PC-9 (cell line): Measurements from ENCODE around the gene DELE1. TPM values are rescaled to one million over a fixed set of nuclear protein-coding genes. Genes with fewer than 3 reads are reported as not detected.

Experiments
- BruUV-seq: library from RNA; stranded (reverse); fragments of 400-500 nt; replicated peaks from 2 replicates; lab custom pipeline; 2021; lab: Mats Ljungman, UMichigan
- CTCF ChIA-PET: fragments of 300-600 bp; sonication (Branson Sonifier 250); formaldehyde crosslinking; loops from one replicate; lab custom pipeline; 2022; ENCODE audit warnings: antibody characterized with exemption; lab: Charles Lee
- POLR2A ChIA-PET: fragments of 300-600 bp; sonication (Branson Sonifier 250); formaldehyde crosslinking; loops from one replicate; lab custom pipeline; 2022; ENCODE audit warnings: antibody characterized with exemption; ENCODE audit not compliant: unreplicated experiment; lab: Charles Lee
- DNase-seq, 2 experiments: peaks; one replicate each; pipeline versions ENCODE4 v3.0.0 to v3.0.0-alpha.2; 2015 to 2022; ENCODE audit warnings: mixed read lengths in 1 of 2
- H2AFZ ChIP-seq: fragments of 200-600 bp; sonication (generic); 2 replicates; pipeline ENCODE4 v1.8.1; 2017; ENCODE audit warnings: antibody characterized with exemption
- H3F3A ChIP-seq: fragments of 200-600 bp; sonication (generic); 2 replicates; pipeline ENCODE4 v1.8.1; 2017; ENCODE audit warnings: antibody characterized with exemption, mild to moderate bottlenecking, low read depth; ENCODE audit not compliant: insufficient read depth
- H3K27ac ChIP-seq: fragments of 200-600 bp; sonication (generic); 2 replicates; pipeline ENCODE4 v1.6.1; 2016; ENCODE audit warnings: mixed run types
- H3K27me3 ChIP-seq: fragments of 200-600 bp; sonication (generic); 2 replicates; pipeline ENCODE4 v1.6.1; 2016; ENCODE audit warnings: low read depth, mixed run types; ENCODE audit not compliant: insufficient read depth
- H3K36me3 ChIP-seq: fragments of 200-600 bp; sonication (generic); 2 replicates; pipeline ENCODE4 v1.6.1; 2016; ENCODE audit warnings: low read depth, mixed run types
- H3K4me1 ChIP-seq: fragments of 200-600 bp; sonication (generic); replicated peaks from 2 replicates; pipeline ENCODE4 v1.6.1; 2016; ENCODE audit warnings: mixed run types; ENCODE audit not compliant: insufficient read depth
- H3K4me2 ChIP-seq: fragments of 200-600 bp; sonication (generic); 2 replicates; pipeline ENCODE4 v1.6.1; 2017; ENCODE audit warnings: mixed run types
- H3K4me3 ChIP-seq: fragments of 200-600 bp; sonication (generic); 2 replicates; pipeline ENCODE4 v1.6.1; 2016; ENCODE audit warnings: mixed run types
- H3K79me2 ChIP-seq: fragments of 200-600 bp; sonication (generic); 2 replicates; pipeline ENCODE4 v1.6.1; 2017; ENCODE audit warnings: low read depth, mixed run types
- H3K9me2 ChIP-seq: fragments of 200-600 bp; sonication (generic); 2 replicates; pipeline ENCODE4 v1.8.1; 2017; ENCODE audit warnings: mild to moderate bottlenecking; ENCODE audit not compliant: insufficient read depth
- H3K9me3 ChIP-seq: fragments of 200-600 bp; sonication (generic); 2 replicates; pipeline ENCODE4 v1.8.1; 2016; ENCODE audit warnings: low read depth; ENCODE audit not compliant: insufficient read depth
- H4K20me1 ChIP-seq: fragments of 200-600 bp; sonication (generic); 2 replicates; pipeline ENCODE4 v1.8.1; 2017; ENCODE audit not compliant: insufficient read depth
- EZH2 ChIP-seq: fragments of 200-600 bp; sonication (generic); IDR thresholded peaks from 2 replicates; pipeline ENCODE4 v1.8.0; 2017; ENCODE audit warnings: antibody characterized with exemption, low read depth
- intact Hi-C: fragments of 100-400 bp; cut with micrococcal nuclease; formaldehyde crosslinking; loops from one replicate; pipeline ENCODE4 v1.10.0; 2022; ENCODE audit not compliant: unreplicated experiment
- total RNA-seq: library from RNA; stranded (reverse); gene quantifications from 2 replicates; pipeline ENCODE4 v1.2.3, GENCODE V29; 2021
- TF ChIP-seq, protein P1 (sequence below): fragments of 200-600 bp; sonication (generic); conservative IDR thresholded peaks from 2 replicates; pipeline ENCODE4 v1.6.1; 2017; ENCODE audit warnings: mixed run types, antibody characterized with exemption, mild to moderate bottlenecking, moderate library complexity

DELE1 gene
- total RNA-seq, 1 experiment from 2014 or later, result 80.8 TPM

DNA sequence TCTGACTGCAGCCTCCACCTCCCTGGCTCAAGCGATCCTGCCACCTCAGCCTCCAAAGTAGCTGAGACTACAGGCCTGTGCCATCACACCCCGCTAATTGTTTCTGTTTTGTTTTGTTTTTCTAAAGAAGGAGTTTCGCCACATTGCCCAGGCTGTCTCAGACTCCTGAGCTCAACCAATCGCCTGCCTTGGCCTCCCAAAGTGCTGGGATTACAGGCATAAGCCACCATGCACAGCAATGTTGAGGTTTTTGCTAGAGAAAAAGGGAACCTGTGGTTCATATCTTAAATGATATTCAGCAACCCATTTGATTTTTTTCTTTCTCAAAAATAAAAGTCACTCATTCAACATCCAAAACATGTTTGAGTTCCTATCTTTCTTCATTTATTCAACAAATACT, 20.4 kb upstream of the DELE1 start:
- intact Hi-C loops, result no loop called here
- no TSS peak for BruUV-seq
- H3K4me3 ChIP-seq, result no peak overlapping the region
- no peak overlapping the region for H3K4me2 ChIP-seq
- H3K4me1 ChIP-seq, result peaks cover 8% of the 10 kb centered on the region
- H3K9me3 ChIP-seq, result no peaks in the 10 kb centered on the region
- no peaks in the 10 kb centered on the region for H3K36me3 ChIP-seq
- H3K9me2 ChIP-seq, result no peaks in the 10 kb centered on the region
- TF ChIP-seq EZH2, result no peak
- TF ChIP-seq, protein P1, sequence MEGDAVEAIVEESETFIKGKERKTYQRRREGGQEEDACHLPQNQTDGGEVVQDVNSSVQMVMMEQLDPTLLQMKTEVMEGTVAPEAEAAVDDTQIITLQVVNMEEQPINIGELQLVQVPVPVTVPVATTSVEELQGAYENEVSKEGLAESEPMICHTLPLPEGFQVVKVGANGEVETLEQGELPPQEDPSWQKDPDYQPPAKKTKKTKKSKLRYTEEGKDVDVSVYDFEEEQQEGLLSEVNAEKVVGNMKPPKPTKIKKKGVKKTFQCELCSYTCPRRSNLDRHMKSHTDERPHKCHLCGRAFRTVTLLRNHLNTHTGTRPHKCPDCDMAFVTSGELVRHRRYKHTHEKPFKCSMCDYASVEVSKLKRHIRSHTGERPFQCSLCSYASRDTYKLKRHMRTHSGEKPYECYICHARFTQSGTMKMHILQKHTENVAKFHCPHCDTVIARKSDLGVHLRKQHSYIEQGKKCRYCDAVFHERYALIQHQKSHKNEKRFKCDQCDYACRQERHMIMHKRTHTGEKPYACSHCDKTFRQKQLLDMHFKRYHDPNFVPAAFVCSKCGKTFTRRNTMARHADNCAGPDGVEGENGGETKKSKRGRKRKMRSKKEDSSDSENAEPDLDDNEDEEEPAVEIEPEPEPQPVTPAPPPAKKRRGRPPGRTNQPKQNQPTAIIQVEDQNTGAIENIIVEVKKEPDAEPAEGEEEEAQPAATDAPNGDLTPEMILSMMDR, result no peak
- H4K20me1 ChIP-seq, result no peaks in the 10 kb centered on the region
- peaks cover 10% of the 10 kb centered on the region for H3F3A ChIP-seq
- no peak for DNase-seq
- no peaks in the 10 kb centered on the region for H3K27me3 ChIP-seq
- ChIA-PET POLR2A (no interaction called here), CTCF (no interaction called here)
- no peak overlapping the region for H3K27ac ChIP-seq
- H3K79me2 ChIP-seq, result no peaks in the 10 kb centered on the region
- no peak overlapping the region for H2AFZ ChIP-seq

DNA sequence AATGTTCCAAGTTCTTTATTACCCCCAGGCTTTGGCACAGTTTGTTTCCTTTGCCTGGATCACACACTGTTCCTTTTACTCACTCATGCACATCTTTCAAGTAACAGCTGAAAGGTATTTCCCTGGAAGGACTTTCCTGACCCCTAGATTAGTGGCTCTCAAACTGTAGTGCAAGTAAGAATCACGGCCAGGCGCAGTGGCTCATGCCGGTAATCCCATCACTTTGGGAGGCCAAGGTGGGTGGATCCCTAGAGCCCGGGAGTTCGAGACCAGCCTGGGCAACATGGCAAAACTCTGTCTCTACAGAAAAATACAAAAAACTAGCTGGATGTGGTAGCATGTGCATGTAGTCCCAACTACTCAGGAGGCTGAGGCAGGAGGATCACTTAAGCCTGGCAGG, 19.1 kb upstream of the DELE1 start:
- Histone ChIP-seq H3K9me3 (no peaks in the 10 kb centered on the region), H3K36me3 (no peaks in the 10 kb centered on the region), H3K27ac (no peak overlapping the region), H3K4me3 (no peak overlapping the region), H3F3A (no peaks in the 10 kb centered on the region), H3K4me2 (no peak overlapping the region), H3K79me2 (no peaks in the 10 kb centered on the region), H3K4me1 (no peaks in the 10 kb centered on the region), H2AFZ (no peak overlapping the region), H4K20me1 (no peaks in the 10 kb centered on the region), H3K9me2 (no peaks in the 10 kb centered on the region), H3K27me3 (no peaks in the 10 kb centered on the region)
- BruUV-seq, result no TSS peak
- ChIA-PET POLR2A (interaction anchor here (0.6 kb wide), 1 partner anchor 82 kb away, joined by 4 read pairs; no protein-coding TSS in a partner anchor), CTCF (no interaction called here)
- no peak for DNase-seq
- intact Hi-C loops, result no loop called here
- no peak for TF ChIP-seq EZH2
- TF ChIP-seq, protein P1, result no peak

DNA sequence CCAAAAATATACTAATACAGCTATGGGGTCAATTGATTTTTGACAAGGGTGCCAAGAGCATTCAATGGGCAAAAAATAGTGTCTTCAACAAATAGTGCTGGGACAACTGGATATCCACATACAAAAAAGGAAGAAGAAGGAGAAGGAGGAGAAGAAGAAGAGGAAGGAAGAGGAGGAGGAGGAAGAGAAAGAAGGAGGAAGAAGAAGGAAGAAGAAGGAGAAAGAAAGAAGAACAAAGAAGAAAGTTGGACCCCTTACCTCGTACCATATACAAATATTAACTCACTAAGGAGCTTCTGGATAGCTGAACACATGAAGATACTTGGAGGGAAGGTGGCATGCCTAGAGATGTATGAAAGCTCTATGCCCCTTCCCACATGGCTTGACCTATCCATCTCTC, 17.2 kb upstream of the DELE1 start:
- intact Hi-C loops, result no loop called here
- no peaks in the 10 kb centered on the region for H3K9me3 ChIP-seq
- 0 out of 2 replicates have a peak, but pooled peaks cover 5% of the 10 kb centered on the region for H3F3A ChIP-seq
- no peaks in the 10 kb centered on the region for H3K36me3 ChIP-seq
- ChIA-PET POLR2A (interaction anchor here (0.7 kb wide), 1 partner anchor 52 kb away, joined by 4 read pairs; the partner anchor contains the start of gene PCDH12), CTCF (interaction anchor here (0.6 kb wide), 1 partner anchor 14 kb away, joined by 3 read pairs; no protein-coding TSS in a partner anchor)
- H2AFZ ChIP-seq, result no peak overlapping the region
- TF ChIP-seq EZH2, result no peak
- TF ChIP-seq, protein P1, result no peak
- no peaks in the 10 kb centered on the region for H3K4me1 ChIP-seq
- no peak overlapping the region for H3K4me3 ChIP-seq
- no peaks in the 10 kb centered on the region for H4K20me1 ChIP-seq
- H3K27me3 ChIP-seq, result no peaks in the 10 kb centered on the region
- BruUV-seq, result no TSS peak
- H3K9me2 ChIP-seq, result no peaks in the 10 kb centered on the region
- H3K27ac ChIP-seq, result no peak overlapping the region
- DNase-seq, result no peak
- no peaks in the 10 kb centered on the region for H3K79me2 ChIP-seq
- H3K4me2 ChIP-seq, result no peak overlapping the region
